HT-29 (cell line): ENCODE results near the gene TNIP2. TPM values are rescaled to one million over a fixed set of nuclear protein-coding genes. Genes with fewer than 3 reads are reported as not detected.
"Not testable (repeated sequence)": the region's sequence is repeated elsewhere in the genome, so short reads cannot be mapped to it uniquely, and the experiment has no call there.

Source experiments
- DNase-seq: peaks from one replicate; pipeline ENCODE4 v3.0.0-alpha.2; 2015; ENCODE audit warnings: low spot score
- total RNA-seq: library from RNA; depleted of rRNA; stranded (reverse); fragments of >200 nt; shearing (Covaris generic); gene quantifications from 2 replicates; pipeline ENCODE4 v1.2.3, GENCODE V29; 2014

The TNIP2 gene
- total RNA-seq, 1 experiment from 2014 or later, result 99.9 TPM

GRCh38 chr4:2793586-2794485 lies 37.7 kb upstream of the TNIP2 start:
- DNase-seq, result peak; percentile 63

GRCh38 chr4:2792711-2793585 lies 36.8 kb upstream of the TNIP2 start, which contains the start of gene SH3BP2:
Gene SH3BP2, plus strand, starts transcription at chr4:2793085. Its CDS starts 27,533 bp downstream, at chr4:2820618.
- peak; percentile 68 for DNase-seq

DNA sequence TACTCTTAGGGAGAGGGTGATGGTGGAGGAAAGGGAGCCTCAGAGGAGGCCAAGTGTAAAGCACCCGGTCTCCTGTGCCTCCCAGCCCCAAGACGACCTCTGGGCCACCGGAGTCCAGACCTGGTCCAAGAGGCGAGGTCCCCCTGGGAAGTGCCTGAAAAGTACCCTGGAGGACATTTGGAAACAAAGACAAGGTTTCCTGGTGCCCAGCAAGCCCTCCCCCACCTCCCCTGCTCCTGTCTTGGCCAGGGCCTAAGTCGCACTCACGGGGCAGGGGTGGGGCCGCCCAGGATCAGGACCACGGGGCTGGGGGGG lies 36.2 kb upstream of the TNIP2 start:
- no peak for DNase-seq

DNA sequence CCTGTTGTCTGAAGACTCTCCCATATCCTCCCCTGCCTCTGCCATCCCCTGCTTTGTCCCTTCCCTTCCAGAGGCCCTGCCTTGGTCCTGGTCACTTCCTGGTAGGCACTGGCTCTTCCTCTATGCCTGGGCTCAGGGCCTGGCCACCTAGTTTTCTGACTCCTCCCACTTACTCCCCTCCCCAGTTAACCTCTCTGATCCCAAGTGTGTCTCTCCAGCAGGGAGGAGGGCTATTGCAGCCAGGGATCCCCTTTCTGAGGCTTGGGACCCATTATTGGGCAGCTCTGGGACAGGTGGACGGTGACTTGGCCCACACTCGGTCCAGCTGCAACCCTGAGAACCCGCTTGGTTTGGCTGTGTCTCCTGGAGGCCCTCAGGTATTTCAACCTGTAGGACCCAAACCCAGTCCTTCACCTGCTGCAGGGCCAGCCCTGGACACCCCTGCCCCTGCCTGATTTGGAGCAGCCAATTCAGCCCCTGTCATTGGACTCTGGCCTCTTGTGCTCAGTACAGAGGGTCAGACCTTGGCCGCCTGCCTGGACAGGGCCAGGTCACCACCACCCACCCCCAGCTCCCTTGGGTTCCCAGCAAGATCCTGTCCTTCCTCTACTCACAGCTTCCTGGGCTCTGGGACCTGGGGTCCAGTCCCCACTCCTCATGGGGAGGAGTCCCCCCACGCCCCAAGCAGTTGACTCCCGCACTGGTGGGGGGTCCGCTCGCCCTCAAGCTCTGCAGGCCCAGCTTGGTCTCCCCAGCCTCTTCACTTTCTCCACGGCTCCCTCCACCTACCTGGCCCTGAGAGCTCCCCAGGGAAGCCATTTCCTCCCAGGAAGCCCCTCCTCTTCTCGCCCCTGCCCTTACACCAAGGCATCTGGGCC lies 35.6 kb upstream of the TNIP2 start:
- DNase-seq, result no peak

GRCh38 chr4:2790583-2791517 lies 34.7 kb upstream of the TNIP2 start:
- DNase-seq, result no peak

DNA sequence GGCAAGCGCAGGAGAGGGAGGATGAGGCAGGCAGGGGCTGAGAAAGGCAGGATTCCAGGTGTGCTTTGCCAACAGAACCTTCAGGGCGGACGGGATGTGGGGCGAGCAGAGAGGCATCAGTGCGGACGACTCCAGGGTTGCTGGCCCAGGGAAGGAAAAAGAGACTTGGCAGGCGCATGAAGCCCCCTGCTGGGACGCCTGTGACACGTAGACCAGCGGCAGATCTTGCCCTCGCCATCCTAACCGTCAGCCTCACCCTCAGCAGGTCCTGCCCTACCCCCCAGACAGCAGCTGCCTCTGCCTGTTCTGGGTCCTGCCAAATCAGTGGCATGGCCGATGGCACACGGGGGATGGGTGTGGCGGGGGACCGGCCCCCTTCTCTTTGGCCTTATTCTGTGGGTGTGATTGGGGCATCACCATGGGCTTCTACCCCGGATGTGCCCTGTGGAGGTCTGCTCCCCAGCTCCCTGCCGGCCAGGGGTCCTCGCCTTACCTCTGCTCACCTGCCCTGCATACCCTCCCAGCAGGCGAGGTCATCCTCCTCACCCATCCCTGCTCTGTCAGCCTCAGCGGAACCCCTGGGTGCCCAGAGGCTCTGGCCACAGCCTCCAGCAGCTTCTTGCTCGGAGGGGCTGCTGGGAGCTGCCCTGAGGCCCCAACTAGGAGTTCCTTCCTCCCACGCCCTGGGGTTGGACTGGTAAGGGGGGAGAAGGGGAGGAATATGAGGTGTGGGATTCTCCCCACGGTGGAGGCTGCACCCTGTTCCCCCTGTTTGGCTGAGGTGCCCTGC lies 33.9 kb upstream of the TNIP2 start:
- DNase-seq, result no peak

- DNase-seq, result no peak
Measured at GRCh38 chr4:2789351-2789750, 33.2 kb upstream of the TNIP2 start.

GRCh38 chr4:2788532-2789103 lies 32.5 kb upstream of the TNIP2 start:
- no peak for DNase-seq

GRCh38 chr4:2788101-2788500 lies 32.0 kb upstream of the TNIP2 start:
- no peak for DNase-seq

GRCh38 chr4:2787230-2788100 lies 31.3 kb upstream of the TNIP2 start:
- no peak for DNase-seq

DNA sequence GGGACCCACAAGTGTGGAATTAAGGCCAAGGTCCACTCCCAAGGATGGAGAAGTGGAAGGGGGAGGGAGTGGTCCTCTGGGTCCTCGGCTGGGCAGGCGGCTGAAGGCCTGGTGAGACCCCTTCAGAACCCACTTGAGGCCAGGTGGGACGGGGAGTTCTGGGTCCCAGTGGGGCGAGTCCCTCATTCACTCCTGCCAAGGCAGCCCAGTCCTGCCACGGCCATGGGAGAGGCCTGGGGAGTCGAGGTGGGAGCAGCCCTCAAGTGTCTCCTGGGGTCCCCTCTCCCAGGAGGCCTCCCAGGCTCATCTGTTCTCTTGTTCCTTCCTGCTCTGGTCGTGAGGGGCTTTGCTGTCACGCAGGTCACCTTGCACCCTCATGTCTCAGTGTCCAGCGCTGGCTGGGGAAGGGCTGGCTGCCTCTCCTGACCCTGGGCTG lies 30.7 kb upstream of the TNIP2 start:
- DNase-seq, result no peak

GRCh38 chr4:2786152-2786671 lies 30.1 kb upstream of the TNIP2 start:
- no peak for DNase-seq

DNA sequence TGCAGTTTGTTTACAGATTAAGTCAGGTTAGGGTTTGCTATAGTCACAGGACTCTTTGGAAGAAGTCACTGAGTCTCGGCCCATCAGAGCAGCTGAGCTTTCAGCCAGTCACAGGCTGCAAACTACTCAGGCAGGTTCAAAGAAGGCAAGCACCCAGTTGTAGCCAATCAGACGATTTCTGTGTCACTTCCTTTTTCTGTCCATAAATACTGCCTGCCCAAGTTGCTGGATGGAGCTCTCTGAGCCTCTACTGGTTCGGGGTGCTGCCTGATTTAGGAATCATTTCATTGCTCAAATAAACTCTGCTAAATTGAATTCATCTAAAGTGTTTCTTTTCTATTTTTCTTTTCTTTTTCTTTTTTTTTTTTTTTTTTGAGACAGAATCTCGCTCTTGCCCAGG lies 29.5 kb upstream of the TNIP2 start:
- DNase-seq, result peak; percentile 28

GRCh38 chr4:2783790-2784189 lies 27.7 kb upstream of the TNIP2 start:
- no peak for DNase-seq

DNA sequence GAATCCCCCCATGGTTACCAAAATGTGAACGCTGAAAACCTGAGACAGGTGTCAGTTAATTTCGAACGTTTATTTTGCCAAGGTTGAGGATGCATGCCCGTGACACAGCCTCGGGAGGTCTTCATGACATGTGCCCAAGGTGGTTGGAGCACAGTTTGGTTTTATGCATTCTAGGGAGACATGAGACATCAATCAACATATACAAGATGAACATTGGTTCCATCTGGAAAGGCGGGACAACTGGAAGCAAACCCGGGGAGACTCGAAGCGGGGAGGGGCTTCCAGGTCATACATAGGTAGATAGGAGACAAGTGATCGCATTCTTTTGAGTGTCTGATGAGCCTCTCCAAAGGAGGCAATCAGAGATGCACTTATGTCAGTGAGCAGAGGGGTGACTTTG lies 25.8 kb upstream of the TNIP2 start:
- no peak for DNase-seq

- not testable (repeated sequence) for DNase-seq
Measured at GRCh38 chr4:2780643-2781042, 24.5 kb upstream of the TNIP2 start.

DNA sequence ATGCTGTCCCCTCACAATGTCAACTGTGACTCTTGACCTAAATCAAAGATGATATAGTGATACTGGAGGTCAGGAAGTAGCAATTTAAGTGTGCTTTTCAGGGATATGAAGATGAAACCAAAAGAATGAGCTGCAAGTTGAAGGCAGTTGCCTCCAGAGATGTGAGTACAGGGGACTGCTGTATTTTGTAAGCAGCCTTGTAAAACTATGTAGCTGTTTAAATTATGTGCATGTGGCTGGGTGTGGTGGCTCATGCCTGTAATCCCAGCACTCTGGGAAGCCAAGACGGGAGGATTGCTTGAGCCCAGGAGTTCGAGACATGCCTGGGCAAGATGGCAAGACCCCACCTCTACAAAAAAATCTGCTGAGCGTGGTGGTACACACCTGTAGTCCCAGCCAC lies 15.1 kb upstream of the TNIP2 start:
- no peak for DNase-seq

DNA sequence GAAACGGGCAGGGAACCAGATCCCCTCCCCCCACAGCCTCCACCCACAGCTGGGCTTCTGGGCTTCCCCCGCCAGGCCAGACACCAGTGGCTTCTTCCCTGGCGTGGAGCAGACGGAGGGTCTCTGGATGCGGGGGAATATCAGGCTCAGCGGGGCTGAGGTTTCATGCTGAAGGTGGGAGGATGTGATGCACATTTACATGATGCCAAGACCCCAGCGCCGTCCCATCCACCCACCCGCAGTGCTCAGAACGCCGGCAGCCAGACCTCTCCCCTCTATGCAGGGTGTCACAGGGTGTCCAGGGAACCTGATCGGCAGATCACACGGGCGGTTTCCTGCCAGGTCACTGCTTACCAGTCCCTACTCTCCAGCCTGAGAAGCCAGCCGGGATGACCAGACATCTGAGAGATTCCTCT lies 12.8 kb upstream of the TNIP2 start:
- DNase-seq, result no peak
